ENCODE data around the gene PSEN1.

The PSEN1 gene

GRCh38 chr14:73255693-73256225 lies 119.5 kb downstream of the PSEN1 start:
- no peak for DNase-seq

GRCh38 chr14:73258076-73258475 lies 121.8 kb downstream of the PSEN1 start:
- no peak for DNase-seq

DNA sequence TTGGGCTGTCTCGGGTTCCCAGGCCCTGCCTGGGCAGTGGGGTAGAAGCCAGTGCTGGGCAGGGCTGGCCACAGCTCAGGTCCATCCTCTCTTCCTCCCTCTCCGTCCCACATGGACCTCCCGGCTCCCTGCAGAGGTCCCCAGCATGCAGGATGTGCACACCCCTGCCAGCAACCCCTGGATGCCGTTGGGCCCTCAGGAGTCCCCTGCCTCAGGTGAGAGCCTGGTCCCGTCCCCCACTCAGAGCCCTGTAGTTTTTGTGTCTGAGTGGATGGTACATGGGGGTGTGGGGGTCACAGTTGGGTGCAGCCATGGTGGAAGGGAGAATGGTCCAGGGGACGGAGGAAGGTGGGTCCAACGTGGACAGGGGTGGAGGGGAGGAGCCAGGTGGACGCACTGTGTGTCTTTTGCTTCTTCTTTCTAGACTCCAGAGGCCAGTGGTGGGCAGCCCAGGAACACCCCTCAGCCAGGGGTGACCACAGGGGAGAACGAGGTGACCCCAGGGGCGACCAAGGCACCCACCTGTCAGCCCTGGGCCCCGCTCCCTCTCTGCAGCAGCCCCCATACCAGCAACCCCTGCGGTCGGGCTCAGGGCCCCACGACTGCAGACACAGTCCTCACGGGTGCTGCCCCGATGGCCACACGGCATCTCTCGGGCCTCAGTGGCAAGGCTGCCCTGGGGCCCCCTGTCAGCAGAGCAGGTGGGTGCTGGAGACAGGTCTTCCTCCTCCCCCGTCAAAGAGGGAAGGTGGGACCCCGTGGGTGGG lies 122.7 kb downstream of the PSEN1 start:
- DNase-seq = no peak

- peak; percentile 70 for DNase-seq
These were observed 123.5 kb downstream of the PSEN1 start for GRCh38 chr14:73259837-73260236.

GRCh38 chr14:73260574-73260973 lies 124.3 kb downstream of the PSEN1 start:
- no peak for DNase-seq

DNA sequence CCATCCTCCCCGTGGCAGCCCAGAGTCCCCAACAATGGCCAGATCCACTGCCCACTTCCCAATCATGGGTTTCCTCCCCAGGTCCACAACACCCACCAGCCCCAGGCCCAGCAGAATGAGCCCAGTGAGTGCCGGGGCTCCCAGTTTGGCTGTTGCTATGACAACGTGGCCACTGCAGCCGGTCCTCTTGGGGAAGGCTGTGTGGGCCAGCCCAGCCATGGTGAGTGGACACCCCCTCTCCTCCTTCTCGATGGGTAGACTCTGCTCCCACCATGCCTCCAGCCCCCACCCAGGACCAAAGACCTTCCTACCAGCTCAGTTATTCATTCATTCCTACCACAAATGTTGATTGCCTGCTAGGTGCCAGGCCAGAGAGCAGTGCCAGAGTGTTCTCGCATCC lies 124.8 kb downstream of the PSEN1 start:
- DNase-seq = no peak

DNA sequence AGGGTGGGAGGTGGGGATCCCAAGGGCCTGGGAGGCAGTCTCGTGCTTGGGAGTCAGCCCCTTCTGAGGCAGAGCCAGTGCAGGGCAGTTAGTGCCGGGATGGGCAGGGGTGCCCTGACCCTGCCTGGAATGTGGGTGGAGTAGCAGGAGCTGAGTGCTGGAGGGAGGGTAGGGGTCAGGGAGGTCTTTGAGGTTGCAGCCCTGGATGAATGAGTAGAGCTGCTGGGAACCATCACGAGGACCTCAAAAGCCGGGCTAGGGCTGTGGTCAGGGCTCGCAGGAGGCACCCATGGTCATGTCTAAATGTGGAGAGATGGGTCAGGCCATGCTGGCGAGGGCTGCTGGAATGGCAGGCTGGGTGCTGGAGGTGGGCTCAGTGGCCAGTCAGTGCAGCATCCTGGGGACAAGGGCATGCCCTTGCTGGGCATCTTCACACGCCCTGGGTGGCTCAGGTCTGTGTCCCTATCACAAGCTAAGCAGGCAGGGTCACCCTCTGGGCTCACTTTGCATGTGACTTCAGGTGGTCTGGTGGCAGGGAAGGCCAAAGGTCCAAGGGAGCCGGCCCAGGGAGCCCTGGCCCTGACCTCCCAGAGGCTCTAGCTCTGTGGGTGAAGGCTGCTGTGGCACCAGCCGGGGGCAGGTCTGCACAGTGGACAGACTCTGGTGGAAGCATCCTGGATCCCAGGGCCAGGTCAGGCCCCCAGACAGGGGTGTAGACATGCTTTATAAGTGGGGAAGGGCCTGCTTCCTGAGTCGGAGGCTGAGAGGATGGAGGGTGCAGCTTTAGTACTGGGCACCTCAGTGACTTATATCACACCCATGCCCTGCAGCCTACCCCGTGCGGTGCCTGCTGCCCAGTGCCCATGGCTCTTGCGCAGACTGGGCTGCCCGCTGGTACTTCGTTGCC lies 125.5 kb downstream of the PSEN1 start:
- no peak for DNase-seq

DNA sequence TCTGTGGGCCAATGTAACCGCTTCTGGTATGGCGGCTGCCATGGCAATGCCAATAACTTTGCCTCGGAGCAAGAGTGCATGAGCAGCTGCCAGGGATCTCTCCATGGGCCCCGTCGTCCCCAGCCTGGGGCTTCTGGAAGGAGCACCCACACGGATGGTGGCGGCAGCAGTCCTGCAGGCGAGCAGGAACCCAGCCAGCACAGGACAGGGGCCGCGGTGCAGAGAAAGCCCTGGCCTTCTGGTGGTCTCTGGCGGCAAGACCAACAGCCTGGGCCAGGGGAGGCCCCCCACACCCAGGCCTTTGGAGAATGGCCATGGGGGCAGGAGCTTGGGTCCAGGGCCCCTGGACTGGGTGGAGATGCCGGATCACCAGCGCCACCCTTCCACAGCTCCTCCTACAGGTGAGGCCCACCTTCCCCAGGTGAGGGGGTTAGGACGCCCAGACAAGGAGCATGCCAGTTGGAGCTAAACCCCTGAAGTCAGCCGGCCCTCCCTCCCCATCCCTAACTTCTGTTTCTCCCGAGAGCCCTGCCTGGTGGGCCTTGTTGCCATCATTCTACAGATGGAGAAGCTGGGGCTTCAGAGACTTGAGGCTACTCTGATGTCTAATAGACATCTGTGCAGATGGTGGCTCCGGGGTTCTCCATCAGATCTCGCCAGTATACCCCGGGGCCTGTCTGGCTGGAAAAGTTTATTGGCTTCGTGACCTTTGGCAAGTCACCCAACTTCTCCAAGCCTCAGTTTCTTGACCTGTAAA lies 126.3 kb downstream of the PSEN1 start:
- no peak for DNase-seq

DNA sequence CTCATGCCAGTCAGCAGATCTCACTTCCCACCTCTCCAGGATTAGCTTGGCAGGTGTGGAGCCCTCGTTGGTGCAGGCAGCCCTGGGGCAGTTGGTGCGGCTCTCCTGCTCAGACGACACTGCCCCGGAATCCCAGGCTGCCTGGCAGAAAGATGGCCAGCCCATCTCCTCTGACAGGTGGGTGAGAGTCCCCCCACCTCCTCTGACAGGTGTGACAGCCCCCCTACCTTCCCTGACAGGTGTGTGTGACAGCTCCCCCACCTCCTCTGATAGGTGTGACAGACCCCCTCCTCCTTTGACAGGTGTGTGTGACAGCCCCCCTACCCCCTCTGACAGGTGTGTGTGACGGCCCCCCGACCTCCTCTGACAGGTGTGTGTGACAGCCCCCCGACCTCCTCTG lies 127.3 kb downstream of the PSEN1 start:
- no peak for DNase-seq

GRCh38 chr14:73264080-73264884 lies 128.0 kb downstream of the PSEN1 start:
- DNase-seq = no peak

- DNase-seq = no peak
These were observed 128.8 kb downstream of the PSEN1 start for GRCh38 chr14:73264885-73265720.

- DNase-seq = no peak
These were observed 129.4 kb downstream of the PSEN1 start for GRCh38 chr14:73265721-73266046.

- DNase-seq = peak; percentile 25
These were observed 130.0 kb downstream of the PSEN1 start for GRCh38 chr14:73266317-73266716.

- no peak for DNase-seq
These were observed 131.2 kb downstream of the PSEN1 start for GRCh38 chr14:73267474-73267873.

GRCh38 chr14:73269729-73270531 lies 133.6 kb downstream of the PSEN1 start:
- no peak for DNase-seq

DNA sequence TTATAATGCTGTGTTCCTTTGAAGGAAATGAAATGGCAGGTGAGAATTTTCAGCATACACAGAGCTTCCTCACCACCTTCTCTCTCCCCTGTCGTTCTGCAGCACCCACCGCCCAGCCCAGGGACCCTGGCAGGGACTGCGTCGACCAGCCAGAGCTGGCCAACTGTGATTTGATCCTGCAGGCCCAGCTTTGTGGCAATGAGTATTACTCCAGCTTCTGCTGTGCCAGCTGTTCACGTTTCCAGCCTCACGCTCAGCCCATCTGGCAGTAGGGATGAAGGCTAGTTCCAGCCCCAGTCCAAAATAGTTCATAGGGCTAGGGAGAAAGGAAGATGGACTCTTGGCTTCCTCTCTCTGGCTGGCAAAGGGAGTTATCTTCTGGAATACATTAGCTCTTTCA lies 136.1 kb downstream of the PSEN1 start:
- DNase-seq = no peak

Data from NCI-H69 (cell line).